ENCODE data around the gene CREBRF. TPM values are rescaled to one million over a fixed set of nuclear protein-coding genes. Genes with fewer than 3 reads are reported as not detected.
"Not testable (repeated sequence)": the region's sequence is repeated elsewhere in the genome, so short reads cannot be mapped to it uniquely, and the experiment has no call there.

The CREBRF gene
- total RNA-seq, 3 donors from 2014 or later = 51.1 to 77.1 (median 63.8) TPM

GRCh38 chr5:173029499-173029921 is 26.6 kb upstream of the CREBRF start:
- DNase-seq (ENCODE audit: low spot score in 2 of 2) = no peak
- no peaks in the 10 kb centered on the region for H3K36me3 ChIP-seq
- intact Hi-C loops (cut with DNase I; ENCODE audit: low total_unique reads) = no loop called here

GRCh38 chr5:173032096-173032495 is 24.1 kb upstream of the CREBRF start:
- H3K9me3 ChIP-seq; H3K36me3 ChIP-seq; H3K27me3 ChIP-seq; H3K27ac ChIP-seq; H3K4me3 ChIP-seq; intact Hi-C loops (cut with DNase I; ENCODE audit: low total_unique reads); DNase-seq (ENCODE audit: low spot score in 2 of 2): not testable (repeated sequence)
- H3K4me1 ChIP-seq = peaks cover 0 to 11% of the 10 kb centered on the region in 2 donors

More at GRCh38 chr5:173029499-173029921, 26.6 kb upstream of the CREBRF start:
- Histone ChIP-seq H3K9me3 (no peaks in the 10 kb centered on the region), H3K27ac (peak overlapping the region; percentile 66 to 67), H3K4me3 (no peak overlapping the region), H3K4me1 (peaks cover 0 to 4% of the 10 kb centered on the region in 2 donors), H3K27me3 (no peaks in the 10 kb centered on the region)
- TF ChIP-seq POLR2A (IDR thresholded peaks at IDR 0.05) (no peak), CTCF (IDR thresholded peaks at IDR 0.05) (no peak), POLR2AphosphoS5 (IDR thresholded peaks at IDR 0.05) (no peak)

GRCh38 chr5:173032730-173033129 is 23.4 kb upstream of the CREBRF start:
- DNase-seq (ENCODE audit: low spot score in 2 of 2) = no peak
- Histone ChIP-seq H3K4me1 (peaks cover 0 to 11% of the 10 kb centered on the region in 2 donors), H3K4me3 (no peak overlapping the region)

GRCh38 chr5:173033923-173034322 is 22.2 kb upstream of the CREBRF start:
- no peaks in the 10 kb centered on the region for H3K9me3 ChIP-seq
- no peak overlapping the region for H3K27ac ChIP-seq
- peaks cover 0 to 10% of the 10 kb centered on the region in 2 donors for H3K4me1 ChIP-seq
- H3K36me3 ChIP-seq = no peaks in the 10 kb centered on the region
- DNase-seq (ENCODE audit: low spot score in 2 of 2) = no peak
- H3K27me3 ChIP-seq = no peaks in the 10 kb centered on the region
- intact Hi-C loops (cut with DNase I; ENCODE audit: low total_unique reads) = no loop called here
- H3K4me3 ChIP-seq = no peak overlapping the region
- TF ChIP-seq POLR2AphosphoS5 (IDR thresholded peaks at IDR 0.05) = no peak
- no peak for TF ChIP-seq CTCF (IDR thresholded peaks at IDR 0.05)
- no peak for TF ChIP-seq POLR2A (IDR thresholded peaks at IDR 0.05)

More at GRCh38 chr5:173032730-173033129, 23.4 kb upstream of the CREBRF start:
- H3K36me3 ChIP-seq = no peaks in the 10 kb centered on the region
- no peak overlapping the region for H3K27ac ChIP-seq
- H3K27me3 ChIP-seq = no peaks in the 10 kb centered on the region
- intact Hi-C loops (cut with DNase I; ENCODE audit: low total_unique reads) = no loop called here
- no peaks in the 10 kb centered on the region for H3K9me3 ChIP-seq
- no peak for TF ChIP-seq CTCF (IDR thresholded peaks at IDR 0.05)
- TF ChIP-seq POLR2AphosphoS5 (IDR thresholded peaks at IDR 0.05) = no peak
- no peak for TF ChIP-seq POLR2A (IDR thresholded peaks at IDR 0.05)

GRCh38 chr5:173035904-173036707 is 20.0 kb upstream of the CREBRF start:
- Histone ChIP-seq H3K27me3 (no peaks in the 10 kb centered on the region), H3K9me3 (no peaks in the 10 kb centered on the region), H3K4me1 (peaks cover 0 to 8% of the 10 kb centered on the region in 2 donors), H3K4me3 (no peak overlapping the region), H3K27ac (peak overlapping the region; percentile 67 to 70), H3K36me3 (no peaks in the 10 kb centered on the region)
- no peak for TF ChIP-seq POLR2A (IDR thresholded peaks at IDR 0.05)
- no peak for TF ChIP-seq POLR2AphosphoS5 (IDR thresholded peaks at IDR 0.05)
- no peak for TF ChIP-seq CTCF (IDR thresholded peaks at IDR 0.05)
- intact Hi-C loops (cut with DNase I; ENCODE audit: low total_unique reads) = no loop called here
- no peak for DNase-seq (ENCODE audit: low spot score in 2 of 2)

All from breast epithelium (tissue), 4 donors.